ENCODE measurements around the gene ANKRD39.

ANKRD39 gene

DNA sequence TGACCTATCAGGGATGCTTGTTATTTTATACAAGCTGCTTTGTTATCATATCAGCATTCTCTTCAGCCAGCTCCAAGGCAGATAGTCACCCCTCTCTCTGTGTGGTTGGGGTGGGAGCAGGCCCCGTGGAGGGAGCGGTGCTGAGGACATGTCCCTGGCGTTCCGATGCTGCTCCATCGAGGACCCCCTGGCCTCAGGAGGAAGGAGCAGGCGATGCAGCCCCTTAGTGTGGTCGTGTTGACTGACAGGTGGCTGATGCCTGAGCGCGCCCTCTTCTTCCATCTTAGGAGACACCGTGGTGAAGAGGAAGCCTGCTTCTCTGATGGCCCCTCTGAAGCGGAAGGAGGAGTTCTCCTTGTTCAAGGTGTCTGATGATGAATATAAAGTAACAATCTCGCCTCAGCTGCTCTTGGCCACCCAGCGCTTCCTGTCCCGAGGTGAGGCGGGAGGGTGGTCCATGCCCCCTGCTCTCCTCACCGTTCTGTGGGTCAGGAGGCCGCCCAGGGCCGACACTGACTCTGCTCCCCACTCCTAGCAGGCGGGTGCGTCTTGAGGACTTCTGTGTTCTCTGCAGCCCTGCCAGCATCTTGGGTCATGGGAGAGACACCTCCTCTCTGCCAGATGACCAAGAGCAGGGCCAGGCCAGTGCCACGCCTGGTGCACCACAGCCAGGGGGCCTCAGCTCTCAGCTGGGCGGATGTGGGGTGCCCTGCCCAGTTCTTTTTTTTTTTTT lies 31.1 kb downstream of the ANKRD39 start:
- no peak for DNase-seq (ENCODE audit: low spot score)

DNA sequence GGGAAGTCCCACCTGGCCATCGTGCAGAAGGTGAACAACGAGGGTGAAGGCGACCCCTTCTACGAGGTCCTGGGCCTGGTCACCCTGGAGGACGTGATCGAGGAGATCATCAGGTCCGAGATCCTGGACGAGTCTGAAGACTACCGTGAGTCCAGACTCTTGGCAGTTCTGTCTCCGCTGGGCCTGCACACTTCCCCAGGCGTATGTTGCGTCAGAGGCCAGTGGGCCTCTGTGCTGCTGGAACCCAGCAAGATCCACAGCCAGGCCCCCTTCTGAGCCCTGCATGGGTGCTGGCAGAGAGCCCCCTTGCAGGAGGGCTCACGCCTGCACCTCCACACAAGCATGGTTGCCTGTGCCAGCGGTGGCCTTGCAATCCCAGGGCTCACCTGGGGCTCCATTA lies 32.8 kb downstream of the ANKRD39 start:
- no peak for DNase-seq (ENCODE audit: low spot score)

DNA sequence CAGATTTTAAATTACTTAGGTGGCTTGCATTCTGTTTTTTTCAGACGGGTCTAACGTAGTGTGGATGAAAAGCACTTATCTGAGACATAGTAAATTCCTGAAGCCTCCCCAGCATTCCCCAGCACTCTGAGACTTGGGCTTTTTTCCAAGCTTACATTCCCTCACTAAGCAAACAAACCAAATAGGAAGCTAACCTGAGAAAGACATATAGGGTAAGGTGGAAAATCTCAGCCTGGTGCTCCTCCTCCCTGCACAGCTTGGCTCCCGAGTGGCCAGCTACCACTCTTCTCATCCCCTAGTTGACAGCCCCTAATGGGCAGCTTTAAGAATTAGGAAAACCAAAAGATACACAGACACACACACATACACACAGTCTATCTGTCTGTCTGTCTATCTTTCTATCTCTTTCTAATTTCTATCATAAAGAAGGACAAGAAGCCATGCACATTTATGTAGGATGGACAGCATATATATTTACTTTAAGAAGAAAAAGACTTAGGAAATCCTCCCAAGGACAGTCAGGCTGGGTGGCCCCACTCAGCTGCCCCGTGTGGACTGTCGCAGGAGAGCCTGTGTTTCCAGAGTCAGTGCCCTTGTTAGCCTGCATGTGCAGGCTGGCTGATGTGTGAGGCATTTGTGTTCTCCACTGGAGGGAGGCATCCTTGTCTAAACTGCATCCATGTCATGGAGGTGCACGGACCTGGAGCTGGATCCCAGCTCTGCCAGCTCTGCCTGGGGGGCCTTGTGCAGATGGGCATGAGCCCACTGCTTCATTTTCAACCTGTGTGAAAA lies 33.5 kb downstream of the ANKRD39 start:
- peak; percentile 64 for DNase-seq (ENCODE audit: low spot score)

DNA sequence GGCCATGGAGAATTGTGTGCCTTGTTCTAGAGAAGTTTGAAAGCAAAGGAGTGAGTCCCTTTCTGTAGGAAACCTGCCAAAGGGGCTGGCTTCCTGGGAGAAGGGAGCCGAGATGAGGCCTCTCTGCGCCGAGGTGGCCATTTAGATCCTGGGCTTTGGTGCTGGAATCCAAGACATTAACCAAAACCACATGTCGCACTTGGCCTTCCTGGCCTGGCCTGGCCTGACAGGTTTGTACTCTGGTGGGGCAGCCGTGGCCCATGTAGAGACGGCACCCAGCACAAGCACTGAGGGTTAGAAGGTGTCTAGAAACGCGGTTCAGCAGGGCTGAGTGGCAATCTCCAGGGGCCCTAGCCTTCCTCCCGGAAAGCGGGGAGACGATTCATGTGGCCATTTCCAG lies 34.6 kb downstream of the ANKRD39 start:
- DNase-seq (ENCODE audit: low spot score), result no peak

DNA sequence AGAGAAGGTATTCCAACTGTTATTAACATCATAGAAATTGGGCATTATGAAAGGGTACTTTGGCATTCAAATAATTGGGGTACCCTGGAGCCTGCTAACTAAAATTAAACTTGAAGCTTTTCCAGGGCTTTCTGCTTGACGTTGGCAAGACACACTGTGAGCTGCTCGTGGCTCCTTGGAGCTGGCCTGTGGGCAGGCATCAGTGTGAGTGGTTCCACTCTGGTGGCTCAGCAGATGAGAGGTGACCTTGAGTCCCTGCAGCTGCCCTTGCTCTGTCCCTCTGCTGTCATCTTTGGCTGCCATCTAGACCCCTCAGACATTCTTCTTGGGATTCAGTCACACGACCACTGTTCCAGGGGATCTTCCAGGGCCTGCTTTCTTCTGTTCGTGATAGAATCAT lies 35.0 kb downstream of the ANKRD39 start:
- no peak for DNase-seq (ENCODE audit: low spot score)

DNA sequence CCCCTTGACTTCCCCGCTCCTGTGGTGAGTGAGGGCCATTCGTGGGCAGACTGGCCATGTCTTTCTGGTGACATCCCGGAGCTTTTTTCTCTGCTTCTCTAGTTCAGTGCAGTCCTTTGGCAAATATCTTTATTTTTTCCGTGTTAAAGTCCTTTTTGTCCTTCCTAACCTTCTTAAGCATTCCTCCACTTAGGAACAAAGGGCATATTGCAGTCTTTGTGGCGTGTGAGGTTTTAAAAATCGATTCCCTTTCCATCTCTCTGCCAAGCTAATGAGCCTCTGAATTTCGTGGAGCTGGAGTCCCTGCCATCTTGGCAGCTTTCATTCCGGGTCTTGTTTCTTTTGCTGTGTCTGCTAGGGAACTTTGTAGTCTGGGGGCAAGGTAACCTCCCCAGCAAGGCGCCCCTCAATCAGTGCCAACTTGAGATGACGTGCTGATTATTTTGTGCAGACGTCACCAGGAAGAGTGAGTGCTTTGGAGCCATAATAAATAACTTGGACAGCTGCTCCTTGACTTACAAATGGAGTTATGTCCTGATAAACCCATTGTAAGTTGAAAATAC lies 36.6 kb downstream of the ANKRD39 start:
- no peak for DNase-seq (ENCODE audit: low spot score)

DNA sequence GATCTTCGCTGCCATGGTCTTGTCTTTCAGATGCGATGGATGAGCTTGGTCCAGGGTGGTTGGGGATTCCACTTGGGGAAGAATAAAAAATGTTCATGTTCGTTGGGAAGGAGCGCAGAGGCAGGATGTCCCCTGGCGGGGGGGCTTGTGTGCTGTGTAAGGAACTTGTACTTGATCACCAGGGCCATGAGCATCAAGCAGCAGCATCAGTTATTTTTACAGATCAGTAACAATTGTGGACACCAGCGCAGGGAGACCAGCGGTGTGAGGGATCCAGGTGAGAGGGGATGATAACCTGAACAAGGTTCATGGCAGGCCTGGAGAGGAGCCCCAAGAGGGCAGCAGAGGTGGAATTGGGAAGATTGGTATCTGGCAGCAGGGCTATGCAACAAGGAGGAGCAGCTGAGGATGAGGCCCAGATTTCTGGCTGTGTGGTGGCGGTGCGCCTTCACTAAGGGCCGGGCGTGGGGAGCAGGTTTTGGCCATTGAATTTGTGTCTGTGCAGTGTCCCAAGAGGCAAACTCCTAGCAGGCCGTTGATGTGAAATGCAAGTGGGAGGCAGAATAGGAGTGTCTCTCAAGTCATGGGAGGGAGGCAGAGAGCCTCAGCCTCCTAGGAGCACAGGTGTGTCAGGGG lies 37.8 kb downstream of the ANKRD39 start:
- DNase-seq (ENCODE audit: low spot score), result no peak

DNA sequence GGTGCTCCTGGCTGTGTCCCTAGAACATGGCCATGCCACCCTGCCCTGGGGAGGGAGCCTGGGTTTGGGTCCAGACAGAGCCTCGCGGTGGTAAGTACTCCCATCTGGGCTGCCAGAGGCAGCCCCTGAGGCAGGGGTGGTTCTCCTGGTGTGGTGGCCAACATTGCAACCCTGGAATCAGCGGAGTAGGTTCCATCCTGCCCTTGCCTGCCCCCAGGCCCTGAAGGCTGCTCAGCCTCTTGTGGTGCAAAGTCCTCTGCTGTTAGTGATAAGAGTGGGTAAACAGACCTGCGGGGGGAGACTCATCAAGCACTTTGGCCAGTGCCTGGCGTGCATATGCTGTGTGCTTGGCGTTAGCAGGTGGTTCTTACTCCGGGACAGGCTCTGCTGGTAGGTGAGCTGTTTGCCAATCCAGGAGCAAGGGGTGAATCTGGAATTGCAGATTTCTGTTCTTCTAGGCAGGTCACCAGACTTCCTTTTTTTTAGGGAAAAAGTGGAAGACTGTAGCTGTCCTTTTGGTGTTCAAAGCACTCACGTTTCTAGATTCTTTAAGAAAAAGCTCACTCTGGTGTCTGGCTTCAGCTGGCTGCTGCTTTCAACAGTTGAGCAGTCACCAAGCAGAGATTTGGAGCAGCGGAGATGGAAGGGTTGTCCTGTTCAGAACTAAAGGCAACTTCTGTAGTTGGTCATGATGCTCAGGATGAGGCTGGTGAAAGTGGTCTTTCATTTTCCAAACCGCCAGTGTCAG lies 38.5 kb downstream of the ANKRD39 start:
- DNase-seq (ENCODE audit: low spot score), result peak; percentile 94

DNA sequence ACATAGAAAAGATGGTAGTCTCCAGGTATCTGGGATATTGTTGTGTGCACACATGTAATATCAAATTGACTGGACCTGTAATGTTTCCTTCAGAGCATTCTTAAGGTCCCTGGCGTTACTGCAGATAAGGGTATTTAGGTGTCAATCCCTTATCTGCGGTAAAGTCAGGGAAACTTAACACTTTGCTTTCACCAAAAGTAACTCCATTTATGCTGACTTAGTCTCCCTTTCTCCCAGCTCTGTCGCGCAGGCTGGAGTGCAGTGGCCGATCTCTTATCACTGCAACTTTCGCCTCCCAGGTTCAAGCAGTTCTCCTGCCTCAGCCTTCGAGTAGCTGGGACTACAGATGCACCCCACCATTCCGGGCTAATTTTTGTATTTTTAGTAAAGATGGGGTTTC lies 39.9 kb downstream of the ANKRD39 start:
- DNase-seq (ENCODE audit: low spot score), result no peak

DNA sequence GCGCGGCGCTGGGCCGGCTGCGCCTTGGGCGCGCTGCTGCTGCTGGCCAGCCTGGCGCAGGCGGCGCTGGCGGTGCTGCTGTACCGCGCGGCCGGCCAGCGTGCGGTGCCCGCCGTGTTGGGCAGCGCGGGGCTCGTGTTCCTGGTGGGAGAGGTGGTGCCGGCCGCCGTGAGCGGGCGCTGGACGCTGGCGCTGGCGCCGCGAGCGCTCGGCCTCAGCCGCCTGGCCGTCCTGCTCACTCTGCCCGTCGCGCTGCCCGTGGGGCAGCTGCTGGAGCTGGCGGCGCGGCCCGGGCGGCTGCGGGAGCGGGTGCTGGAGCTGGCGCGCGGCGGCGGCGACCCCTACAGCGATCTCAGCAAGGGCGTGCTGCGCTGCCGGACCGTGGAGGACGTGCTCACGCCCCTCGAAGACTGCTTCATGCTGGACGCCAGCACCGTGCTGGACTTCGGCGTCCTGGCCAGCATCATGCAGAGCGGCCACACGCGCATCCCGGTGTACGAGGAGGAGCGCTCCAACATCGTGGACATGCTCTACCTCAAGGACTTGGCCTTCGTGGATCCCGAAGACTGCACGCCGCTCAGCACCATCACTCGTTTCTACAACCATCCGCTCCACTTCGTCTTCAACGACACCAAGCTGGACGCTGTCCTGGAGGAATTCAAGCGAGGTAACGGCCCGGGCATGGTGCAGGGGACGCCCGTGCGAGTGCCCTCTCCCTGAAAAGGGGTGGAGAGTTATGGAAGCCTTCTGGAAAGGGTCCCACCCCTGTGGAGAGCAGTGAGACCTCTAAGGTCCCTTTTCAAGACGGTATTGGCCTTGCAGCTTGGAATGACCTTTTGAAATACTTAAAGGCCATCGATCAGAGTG lies 40.7 kb downstream of the ANKRD39 start:
- DNase-seq (ENCODE audit: low spot score), result no peak

DNA sequence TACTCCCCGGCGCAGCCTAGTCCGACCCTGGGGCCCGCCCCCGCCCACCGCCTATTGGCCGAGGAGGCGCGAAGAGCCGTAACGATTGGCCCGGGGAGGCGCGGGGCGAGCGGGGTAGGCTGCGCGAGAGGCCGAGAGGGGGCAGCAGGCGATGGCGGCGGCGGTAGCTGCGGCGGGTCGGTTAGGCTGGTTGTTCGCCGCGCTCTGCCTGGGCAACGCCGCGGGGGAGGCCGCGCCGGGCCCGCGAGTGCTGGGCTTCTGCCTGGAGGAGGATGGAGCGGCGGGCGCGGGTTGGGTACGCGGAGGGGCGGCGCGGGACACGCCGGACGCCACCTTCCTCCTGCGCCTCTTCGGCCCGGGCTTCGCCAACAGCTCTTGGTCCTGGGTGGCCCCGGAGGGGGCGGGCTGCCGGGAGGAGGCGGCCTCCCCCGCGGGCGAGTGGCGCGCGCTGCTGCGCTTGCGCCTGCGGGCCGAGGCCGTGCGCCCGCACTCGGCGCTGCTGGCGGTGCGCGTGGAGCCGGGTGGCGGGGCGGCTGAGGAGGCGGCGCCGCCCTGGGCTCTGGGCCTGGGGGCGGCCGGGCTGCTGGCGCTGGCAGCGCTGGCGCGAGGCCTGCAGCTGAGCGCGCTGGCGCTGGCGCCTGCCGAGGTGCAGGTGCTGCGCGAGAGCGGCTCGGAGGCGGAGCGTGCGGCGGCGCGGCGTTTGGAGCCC lies 41.5 kb downstream of the ANKRD39 start, which contains the start of gene CNNM3:
Gene CNNM3 (plus strand): TSS at position 142 of the 709 bp plus-strand sequence. CDS start 10 bp downstream, at position 152.
- peak; percentile 100 for DNase-seq (ENCODE audit: low spot score)

DNA sequence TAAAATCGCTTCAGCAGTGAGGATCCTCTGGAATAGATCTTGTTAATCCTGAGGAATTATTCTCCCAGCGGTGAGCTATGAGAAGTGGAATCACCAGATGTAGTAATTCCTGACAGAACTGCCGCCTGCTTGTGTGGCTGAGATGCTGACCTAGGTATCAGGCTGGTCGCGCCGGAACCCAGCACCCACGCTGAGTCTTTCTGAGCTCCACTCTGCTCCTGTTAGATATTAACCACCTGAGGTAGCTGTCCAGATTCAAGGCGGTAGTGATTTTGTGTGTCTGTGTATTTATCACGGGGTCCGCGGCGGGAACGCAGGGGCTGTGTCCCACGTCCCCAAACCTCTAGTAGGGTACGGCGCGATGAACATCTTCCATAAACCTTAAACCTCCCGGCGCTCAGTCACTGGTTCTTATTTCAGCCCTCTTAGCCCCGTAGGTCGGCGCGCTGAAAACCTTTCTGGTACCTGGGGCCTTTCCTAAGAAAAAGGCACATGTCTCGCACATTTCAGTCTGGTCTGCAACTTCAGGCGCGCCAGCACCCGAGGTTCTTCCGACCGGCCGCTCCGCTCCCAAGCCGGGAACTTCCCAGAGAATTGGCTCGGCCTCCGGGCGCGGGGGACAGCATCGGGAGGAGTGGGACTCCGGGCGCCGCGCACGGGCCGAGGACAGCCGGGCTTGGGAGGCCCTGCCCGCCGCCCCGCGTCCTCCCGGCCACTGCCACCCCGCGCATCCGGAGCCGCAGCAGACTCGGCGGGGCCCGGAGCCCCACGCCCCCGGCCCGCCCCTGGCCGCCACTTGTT lies 42.3 kb downstream of the ANKRD39 start:
- DNase-seq (ENCODE audit: low spot score), result peak; percentile 81

DNA sequence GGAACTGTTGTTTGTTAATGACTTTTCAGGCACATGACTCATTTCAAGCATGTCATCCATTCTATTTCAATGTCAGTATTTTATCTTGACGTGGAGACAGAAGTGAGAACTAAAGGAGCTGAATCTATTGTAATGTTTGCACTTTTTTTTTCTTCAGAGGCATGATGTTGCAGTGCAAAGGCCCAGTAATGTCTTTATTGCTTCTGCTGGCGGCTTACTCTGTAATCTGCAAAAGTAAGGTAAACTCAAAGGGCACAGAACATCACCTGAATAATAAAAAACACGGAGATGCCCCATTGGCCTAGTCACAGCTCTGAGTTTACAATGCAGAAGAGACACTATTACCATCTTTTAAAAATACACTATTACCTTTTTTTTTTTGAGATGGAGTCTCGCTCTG lies 44.2 kb downstream of the ANKRD39 start:
- no peak for DNase-seq (ENCODE audit: low spot score)

DNA sequence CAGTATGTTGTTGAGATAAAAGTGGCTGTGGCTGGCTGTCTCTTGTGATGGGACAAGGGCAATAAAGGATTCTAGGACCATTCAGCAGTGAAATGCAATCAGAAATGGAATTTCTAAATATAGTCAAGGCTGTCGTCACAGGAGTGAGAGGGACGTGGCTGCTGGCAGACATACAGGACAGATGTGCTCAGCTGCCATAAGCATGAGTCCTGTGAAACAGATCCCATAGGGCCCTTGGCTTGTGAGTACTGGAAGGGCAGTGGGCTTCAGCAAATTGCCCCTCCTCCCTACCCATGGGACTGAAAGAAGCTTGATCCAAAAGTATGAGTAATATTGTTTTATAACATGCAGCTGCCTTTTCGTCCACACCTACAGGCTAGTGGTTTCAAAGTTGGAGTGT lies 45.9 kb downstream of the ANKRD39 start:
- no peak for DNase-seq (ENCODE audit: low spot score)

DNA sequence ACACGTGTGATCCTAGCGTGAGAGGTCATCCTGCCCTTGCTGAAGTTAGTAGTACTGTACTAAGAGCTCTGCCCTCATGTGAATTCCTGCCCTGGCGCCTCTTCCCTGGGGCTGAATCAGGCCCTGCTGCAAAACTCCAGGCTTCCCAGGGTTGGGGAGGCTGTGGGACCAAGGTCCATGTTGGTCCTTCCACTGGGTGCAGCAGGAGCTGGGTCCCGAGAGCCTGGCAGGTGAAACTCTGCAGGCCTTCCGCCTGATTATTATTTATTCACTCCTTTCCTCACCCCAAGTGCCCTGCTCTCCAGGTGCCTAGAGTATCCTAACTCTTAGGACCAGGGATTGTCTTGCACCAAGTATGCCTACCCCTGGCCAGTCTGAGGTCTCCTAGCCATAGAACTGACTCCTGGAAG lies 47.0 kb downstream of the ANKRD39 start:
- no peak for DNase-seq (ENCODE audit: low spot score)

DNA sequence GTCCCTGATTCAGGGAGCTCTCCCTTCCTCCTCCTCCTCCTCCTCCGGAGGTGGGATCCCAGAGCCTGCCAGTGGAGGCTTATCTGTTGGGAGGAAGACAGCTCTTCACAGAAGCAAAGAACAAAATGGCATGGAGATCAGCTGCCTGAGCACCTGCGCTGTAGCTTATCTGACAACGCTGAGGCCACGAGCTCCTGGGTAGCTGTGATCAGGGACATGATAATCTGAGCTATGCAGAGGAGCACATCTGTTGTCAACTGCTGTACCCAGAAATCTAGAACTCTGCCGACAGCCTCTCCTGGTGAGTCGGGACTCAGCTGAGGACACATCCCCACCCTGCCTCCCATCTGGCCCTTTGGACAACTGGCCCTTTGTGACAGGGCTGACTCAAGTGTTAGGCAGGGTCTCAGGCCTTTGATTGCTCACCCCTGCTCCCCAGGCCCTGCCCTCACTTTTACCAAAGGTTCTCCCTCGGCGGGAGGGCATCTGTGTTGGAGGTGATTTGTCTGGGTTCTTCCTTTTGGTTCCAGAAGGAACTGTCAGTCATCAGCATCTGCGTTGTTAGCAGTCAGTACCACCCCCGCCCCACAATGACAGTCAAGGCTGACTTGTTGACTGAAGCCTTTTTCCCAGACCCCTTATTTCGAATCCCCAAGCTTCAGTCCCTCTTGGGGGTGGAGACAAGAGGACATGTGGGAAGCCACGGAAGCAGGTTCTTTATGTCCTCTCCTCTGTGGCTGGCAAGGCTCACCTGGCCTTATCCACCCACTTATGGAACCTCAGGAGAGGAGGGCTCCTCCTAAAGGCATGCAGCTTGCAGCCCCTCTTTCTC lies 47.6 kb downstream of the ANKRD39 start:
- no peak for DNase-seq (ENCODE audit: low spot score)

DNA sequence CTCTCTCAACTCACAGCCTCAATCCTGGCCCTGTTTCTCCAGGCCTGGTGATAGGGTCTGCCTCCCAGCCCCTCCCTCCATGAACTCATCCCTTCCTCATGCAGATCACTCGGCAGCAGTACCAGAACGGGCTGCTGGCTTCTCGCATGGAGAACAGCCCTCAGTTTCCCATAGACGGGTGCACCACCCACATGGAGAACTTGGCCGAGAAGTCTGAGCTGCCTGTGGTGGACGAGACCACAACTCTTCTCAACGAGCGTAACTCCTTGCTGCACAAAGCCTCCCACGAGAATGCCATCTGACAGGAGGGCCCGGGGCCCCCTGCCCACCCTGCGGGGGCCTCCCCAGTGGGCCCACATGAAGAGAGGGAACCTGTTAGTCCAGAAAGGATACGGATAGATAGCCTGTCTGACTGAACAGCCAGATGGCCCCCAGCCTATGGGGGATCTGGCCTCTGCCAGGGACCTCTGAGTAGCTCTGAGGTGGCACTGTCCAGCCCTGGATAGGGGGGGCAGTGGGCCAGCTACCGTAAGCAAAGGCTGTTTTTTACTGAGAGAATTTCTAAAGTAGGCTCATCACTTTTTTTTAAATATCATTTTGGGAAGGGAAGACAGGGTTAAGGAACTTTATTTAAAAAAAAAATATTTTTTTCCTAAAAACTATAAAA lies 48.5 kb downstream of the ANKRD39 start:
- DNase-seq (ENCODE audit: low spot score), result no peak
